Raji (cell line): Measurements from ENCODE around the gene TAF1A.

ENCODE experiments used
- POLR2A ChIP-seq: IDR thresholded peaks from 2 replicates; pipeline ENCODE4 v1.6.1; 2011; ENCODE audit warnings: low read depth, low read length, control low read depth; ENCODE audit not compliant: insufficient read depth

Gene TAF1A

DNA sequence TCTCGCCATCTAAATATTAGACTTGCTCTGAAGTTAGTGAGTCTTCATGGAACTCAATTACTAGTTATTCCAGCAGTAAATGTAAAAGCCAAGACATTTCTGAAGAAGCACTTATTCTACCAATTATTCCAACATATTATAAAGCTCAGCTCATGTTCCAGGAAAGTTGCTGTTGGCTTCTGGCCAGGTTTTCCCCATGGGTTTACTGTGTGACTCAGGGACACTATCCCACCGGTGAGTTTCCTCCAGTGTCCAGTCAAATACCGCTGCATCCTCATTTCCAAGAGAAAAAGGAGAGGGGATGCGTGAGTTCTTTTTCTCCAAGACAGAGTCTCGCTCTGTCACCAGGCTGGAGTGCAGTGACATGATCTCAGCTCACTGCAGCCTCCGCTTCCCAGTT lies 32.6 kb downstream of the TAF1A start:
- TF ChIP-seq POLR2A, result no peak

DNA sequence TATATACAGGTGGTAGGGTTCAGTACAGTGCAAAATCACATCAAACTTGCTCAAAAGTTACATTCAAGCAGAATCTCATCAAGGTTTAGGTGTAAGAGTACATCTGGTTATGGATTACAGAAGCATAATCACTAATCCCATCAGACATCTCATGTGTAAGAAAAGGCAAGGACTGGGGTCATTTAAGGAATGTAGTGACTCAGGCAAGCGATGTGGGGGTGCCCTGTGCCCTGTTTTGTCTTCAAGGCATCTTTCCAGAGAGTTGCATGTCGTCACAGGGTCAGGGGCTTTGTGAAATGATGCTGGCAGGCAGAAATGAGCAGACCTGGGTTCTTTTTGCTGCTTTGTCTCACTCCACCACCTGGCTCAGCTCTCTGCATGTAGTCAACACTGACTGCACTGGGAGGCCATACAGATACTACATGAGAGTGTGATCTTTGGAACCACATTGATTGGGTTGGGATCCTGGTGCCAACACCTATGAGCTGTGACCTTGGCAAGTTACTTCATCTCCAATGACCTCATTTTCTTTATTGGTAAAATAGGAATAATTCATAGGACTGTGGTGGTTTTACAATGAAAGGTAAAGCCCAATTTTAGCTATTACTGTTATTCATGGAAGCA lies 33.6 kb downstream of the TAF1A start:
- TF ChIP-seq POLR2A, result no peak

DNA sequence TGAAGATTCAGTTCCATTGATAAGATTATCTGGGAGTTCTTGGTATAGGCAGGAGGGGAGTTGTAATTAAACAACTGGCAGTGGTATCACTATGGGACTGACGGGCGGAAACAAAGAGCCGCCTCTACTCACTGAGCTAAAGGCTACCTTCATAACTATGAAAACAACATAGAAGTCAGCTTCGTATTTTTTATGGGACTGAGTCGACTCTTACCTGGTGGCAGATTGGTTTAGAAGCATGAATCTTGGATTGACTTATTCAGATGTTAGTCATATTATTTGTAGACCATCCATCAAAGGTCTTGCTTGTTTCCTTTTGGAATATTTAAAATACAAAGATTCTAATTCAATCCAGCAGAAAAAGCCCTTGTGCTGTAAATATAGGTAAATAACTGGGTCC lies 35.6 kb downstream of the TAF1A start:
- TF ChIP-seq POLR2A, result no peak

DNA sequence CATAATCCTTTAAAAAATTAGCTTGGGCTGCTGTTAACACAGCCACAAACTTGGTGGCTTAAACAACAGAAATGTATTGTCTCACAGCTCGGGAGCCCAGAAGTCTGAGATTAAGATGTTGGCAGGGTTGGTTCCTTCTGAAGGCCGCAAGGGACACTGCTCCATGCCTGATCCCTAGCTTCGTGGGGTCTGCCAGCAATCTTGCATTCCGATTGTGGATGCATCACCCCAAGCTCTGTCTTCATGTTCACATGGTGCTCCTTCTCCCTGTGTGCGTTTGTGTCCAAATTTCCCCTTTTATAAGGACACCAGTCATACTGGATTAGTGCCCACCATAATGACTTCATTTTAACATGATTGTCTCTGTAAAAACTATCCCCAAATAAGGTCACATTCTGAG lies 36.9 kb downstream of the TAF1A start:
- no peak for TF ChIP-seq POLR2A

DNA sequence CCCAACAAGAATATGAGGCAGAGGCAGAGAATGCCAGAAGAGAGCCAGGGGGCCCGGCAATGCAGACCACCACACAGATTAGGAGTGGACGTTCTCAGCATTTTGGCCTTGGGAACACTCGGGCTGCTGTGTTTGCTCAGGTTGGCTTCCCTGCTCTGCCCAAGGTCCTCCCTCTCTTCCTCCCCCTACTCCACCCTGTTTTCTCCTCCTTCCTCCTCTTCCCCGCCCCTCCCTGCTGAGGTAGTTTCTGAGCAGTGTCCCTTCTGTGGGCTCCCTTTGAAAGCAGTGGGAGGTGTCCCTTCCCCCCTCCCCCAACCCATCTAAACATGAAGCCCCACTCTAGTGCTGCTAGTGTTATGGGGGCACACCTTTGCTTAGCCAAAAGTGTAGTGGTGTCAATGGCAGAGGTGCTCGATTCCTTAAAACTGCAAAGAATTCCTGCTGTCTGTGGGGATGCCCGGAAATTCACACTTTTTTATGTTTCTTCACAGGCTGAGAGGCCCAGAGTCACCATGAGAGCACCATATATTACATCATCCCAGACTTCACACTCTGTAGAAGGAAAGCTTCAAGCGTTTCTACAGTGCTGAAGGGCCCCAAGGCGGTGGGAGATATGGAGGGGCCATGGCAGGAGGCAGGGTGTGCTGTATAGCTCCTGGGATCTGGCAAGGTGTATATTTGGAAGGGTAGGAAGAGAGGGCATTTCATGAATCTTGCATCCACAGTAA lies 41.6 kb downstream of the TAF1A start, which contains the start of gene HHIPL2:
HHIPL2 (minus strand) TSS at position 161 of the 728 bp plus-strand sequence; CDS start at position 101, 60 bp downstream.
- no peak for TF ChIP-seq POLR2A

DNA sequence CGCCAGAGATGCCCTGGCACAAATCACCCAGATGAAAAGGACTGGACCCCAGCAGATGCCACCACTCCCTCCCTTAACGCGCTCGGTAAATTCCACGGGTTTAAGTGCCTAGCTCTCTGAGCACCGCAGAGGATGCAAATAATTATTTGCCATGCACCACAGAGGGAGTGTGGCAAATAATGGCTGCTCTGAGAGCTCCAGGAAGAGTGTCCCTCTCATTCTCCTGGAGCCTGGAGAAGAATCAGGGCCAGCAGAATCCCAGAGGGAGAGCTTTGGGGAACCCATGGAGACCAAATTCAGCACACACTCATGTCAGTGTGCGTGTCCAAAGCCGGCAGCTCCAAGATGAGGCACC lies 42.5 kb downstream of the TAF1A start:
- no peak for TF ChIP-seq POLR2A

DNA sequence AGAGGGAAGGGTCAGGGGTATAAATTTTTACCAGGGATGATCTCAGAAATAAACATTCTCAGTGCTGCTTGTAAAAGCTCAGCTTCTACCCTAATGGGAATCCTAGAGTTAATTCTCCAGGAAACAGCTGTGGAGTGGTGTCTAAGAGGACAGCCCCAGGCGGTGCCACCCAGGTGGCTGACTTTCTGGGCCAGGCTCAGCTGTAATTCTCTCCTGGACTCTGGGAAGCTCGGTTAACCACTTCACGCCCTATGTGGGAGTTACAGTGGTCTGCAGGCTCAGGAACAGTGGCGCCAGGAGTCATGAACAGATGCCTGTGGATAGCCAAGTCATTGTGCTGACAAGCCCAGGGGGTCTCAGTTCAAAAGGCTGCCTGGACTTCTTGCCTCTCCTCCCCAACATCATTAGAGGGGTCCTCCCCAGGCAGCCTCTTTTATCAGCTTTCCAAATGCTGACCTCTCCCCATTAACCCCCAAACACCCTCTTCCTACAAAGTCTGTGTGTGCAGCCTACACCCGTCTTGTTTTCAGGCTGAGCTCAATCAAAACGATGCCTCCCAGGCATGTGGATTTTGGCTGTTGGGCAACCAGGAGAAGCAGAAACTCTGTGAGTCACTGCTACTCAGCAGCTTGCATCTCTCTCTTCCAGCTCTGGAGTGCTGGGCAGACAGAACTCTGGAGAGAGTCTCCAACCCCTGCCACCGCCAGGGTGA lies 43.0 kb downstream of the TAF1A start:
- no peak for TF ChIP-seq POLR2A

DNA sequence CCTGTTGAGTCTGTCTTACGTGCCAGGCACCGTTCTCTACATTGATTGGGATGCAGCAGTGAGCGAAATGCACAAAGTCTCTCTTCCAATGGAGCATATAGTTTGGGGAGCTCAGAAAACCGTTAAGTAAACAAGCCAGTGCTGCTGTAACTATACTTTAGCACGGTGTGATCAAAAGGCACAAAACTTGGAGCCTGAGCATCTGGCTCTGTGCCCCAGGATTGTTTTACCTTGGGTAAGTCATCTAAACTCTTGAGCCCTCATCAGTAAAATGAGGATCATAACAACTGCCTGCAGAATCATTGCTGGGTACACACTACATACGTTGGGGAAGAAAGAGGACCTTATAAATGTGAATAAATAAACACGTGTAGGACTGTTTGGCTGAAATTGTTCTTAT lies 43.6 kb downstream of the TAF1A start:
- TF ChIP-seq POLR2A, result no peak

DNA sequence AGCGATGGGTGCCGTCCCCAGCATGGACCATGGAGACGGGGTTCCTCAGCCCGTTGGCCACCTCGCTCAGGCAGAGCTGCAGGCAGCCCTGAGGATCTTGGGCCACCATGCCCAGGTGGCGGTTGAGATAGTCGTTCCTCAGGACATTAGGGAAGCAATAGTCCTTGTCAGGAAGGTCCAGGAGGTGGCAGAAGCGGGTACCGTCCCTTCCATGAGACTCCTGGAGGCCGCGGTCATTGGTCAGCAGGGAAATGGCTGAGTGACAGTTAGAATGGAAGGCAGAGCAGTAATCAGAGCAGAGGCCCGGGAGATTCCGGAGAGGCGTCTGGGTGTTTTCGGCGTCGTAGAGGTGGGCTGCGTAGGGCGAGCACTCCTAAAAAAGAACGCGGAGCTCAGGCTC lies 45.9 kb downstream of the TAF1A start:
- no peak for TF ChIP-seq POLR2A

DNA sequence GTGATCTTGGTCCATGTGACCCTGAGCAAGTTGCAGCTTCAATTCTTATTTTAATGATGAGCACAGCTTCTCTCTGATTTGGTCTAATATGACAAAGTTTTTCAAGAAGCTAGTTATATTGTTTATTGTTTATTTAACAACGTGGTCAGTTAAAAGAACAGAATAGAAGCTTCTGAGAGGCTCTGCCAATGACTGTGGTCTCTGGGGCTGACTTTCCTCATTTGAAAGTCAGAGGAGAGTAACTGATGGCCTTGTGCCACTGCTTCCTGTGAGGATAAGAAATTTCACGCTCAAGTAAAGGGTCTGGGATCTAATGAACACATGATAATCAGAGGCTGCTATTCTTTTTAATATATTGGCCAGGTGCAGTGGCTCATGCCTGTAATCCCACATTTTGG lies 49.1 kb downstream of the TAF1A start:
- no peak for TF ChIP-seq POLR2A

DNA sequence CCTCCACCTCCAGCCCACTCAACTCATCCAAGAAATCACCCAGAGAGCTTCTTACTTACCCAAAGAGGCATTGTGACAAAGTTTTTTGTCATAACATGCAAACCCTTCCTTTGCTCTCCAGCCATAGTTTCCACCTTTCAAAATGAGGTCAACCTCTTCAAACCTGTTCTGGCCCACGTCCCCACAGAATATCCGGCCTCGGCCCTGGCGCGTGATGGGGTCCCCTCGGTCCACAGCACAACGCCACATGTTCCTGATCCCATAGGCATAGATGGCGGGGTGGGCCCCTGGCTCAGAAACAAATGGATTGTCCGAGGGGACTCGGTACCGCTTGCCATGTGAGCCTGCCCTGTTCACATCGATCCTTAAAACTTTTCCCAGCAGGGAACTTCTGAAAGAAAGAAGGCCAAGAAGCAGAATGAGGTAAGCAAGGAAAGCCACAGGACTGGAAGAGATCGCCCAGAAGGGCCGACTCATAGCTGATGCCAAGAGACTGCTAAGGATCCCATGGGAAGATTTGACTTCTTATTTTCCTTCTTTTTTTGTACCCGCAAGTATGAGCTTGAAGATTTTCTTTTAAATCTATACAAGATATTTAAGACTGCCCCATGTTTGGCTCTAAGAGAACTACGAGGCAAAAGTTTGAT lies 49.7 kb downstream of the TAF1A start:
- no peak for TF ChIP-seq POLR2A

DNA sequence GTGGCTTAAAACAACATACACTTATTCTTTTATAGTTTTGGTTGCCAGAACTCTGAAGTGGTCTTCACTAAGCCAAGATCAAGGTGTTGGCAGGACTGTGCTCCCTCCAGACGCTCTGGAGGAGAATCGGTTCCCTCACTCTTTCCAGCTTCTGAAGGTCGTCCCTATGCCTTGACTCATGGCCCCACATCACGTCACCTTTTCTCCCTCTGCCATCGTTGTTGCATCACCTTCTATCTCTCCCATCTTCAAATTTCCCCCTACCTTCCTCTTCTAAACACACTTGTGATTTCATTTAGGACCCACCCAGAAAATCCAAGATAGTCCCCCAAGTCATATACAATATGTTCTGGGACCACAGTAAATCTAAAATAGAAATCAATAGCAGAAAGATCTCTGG lies 54.3 kb downstream of the TAF1A start:
- no peak for TF ChIP-seq POLR2A

DNA sequence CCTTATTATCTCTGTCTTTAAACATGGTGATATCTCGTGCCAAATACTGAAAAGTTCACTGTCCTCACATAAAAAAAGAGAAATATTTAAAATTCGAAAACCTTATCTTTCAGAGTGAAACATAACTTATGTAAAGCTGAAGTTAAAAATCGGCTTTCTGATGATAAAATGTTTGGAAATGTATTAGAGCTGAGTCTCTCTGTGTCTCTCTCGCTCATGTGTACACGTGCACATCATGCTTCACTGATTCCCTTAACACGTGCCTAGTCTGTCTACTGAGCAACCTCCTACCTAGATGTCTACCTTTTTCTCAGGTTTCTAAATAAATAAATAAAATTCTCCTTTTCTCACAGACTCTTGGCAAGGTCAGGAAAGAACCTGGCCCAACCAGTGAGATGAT lies 58.9 kb downstream of the TAF1A start:
- no peak for TF ChIP-seq POLR2A

DNA sequence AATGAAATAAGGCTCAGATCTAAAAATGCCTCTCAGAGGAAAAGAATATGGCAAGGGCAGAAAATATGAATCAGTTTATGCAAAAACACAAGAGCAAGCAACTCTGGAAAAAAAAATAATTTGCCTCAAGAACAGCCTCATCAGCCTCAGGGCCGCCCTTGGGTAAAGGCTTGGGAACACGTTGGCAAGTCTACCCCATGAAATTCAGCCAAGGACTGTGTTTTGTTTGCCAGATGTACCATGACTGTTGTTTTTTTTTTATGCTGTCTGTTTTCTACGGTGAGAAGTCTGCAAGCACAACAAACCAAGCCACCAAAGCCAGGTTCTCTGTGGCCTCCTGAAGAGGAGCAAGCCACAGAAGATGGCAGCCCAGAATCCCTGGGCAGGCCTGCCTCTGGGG lies 59.8 kb downstream of the TAF1A start:
- TF ChIP-seq POLR2A, result no peak

DNA sequence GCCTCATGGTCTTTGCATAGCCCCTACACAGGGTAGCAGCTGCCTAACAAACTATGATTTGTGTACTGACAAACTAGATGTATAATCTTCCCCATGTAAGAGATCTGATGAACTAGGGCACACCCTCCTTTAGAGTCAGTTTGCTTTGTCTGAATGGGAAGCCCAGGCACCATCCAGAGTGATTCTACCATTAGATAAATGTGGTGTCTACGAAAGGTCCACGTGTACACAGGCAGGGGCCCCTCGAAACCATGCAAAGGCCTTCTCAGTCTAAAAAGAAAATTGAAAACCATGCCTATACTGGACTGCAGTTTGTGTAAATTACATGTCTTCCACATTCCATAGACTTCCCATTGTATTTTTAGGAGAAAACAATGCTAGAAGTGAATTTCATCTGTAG lies 60.6 kb downstream of the TAF1A start:
- no peak for TF ChIP-seq POLR2A

DNA sequence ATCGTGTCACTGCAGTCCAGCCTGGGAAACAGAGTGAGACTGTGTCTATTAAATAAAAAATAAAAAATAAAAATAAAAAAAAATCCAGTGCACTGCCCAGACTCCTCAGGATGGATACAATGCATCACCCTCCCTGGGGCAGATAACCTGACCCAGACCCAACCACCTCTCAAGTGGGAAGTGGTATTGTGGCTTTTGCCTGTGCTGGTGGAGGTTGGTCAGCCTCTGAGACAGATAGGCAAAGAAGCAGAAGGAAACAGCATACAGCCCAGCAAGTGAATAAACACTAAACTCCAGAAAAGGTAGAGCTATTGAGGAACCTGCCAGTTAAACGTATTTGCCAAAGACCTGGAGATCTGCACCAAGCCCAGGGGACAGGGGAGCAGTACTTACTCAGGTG lies 63.8 kb downstream of the TAF1A start:
- no peak for TF ChIP-seq POLR2A
